Activated effector memory CD4-positive, alpha-beta T cell treated with Interleukin-2 at 50 U/mL for 16 hours (primary cell): ENCODE measurements around the gene ZNF420.

ENCODE experiments used
- DNase-seq: peaks from one replicate; pipeline ENCODE4 v3.0.0-alpha.2; 2020

The ZNF420 gene

DNA sequence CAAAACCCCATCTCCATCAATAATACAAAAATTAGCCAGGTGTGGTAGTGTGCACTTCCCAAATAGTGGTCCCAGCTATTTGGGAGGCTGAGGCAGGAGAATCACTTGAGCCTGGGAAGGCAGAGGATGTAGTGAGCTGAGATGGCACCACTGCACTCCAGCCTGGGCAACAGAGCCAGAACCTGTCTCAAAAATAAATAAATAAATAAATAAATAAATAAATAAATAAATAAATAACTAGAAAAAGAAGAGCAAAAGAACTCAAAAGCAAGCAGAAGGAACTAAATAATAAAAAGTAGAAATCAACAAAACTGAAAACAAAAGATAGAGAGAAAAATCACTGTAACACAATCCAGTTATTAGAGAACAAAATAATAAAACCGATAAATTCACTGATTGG is 81.9 kb downstream of the ZNF420 start:
- no peak for DNase-seq

DNA sequence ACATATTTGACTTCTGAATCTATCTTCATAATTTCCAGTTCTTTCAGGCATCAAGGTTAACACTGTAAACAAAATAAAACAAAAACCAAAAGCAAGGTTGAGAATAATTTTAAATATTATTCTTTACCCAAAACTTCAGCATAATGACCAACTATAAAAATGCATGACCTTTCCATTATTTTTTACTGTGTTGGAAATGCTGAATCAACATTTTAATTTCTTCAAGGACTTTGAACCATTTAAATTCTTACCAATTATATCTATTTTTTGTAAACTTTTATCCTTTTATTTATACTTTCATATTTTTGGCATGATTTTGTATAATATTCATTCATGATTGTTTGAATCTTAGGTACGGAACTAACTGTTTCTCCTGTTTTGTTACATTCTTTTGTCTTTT is 87.4 kb downstream of the ZNF420 start:
- DNase-seq, result no peak

DNA sequence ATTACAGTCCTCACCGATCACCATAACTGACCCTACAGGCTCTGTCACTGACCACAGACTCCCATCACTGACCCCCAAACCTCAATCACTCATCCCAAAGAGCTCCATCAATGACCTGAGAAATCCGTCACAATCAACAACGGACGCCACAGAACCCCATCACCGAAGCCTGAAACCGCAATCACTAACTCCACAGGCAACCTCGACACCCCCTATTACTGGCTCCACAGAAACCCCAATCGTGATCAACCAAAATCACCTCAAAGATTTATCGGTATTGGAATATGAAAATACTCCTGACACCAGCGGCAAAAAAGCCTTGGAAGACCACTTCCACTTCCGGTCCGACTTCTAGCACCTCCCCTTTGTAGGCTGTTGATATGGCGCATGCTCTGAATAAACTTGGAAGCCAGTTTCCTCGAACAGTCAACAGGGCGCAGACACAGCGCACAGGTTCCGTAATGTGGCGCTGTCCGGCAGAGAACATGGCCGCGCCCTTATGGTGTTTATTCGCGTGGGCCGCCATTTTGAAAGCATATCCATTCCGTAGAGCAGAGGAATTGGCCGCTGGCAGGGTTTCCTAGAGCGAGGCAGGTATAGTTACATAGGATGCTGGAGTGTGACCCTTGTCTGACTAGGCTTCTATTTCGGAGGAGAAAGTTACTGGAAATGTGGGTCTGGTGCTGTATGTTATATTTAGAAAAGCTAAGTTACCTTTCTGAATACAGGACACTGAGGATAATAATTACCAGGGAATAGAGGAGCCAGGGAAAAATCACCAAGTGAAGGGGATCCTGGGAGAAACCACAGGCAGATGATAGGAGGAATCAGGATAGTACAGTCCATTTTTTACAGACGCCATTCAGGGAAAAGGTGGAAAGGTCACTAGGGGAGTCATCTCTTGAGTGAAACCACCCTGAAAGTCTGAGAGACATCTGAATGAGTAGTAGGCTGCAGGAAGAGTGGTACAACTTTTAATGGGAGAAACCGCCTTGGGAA is 94.4 kb downstream of the ZNF420 start, which contains the start of gene ZNF585A:
Gene ZNF585A (minus strand): TSS at position 328 of the 999 bp plus-strand sequence. CDS start 2,785 bp downstream, outside the sequence.
- peak; percentile 85 for DNase-seq
